Neural cell (in vitro differentiated cells): ENCODE data around the gene CCDC81. TPM values are rescaled to one million over a fixed set of nuclear protein-coding genes. Genes with fewer than 3 reads are reported as not detected.

Source experiments
- H2AFZ ChIP-seq: fragments of 200-600, 300-800 bp; sonication (generic), shearing (Covaris generic); 2 replicates; pipeline ENCODE4 v1.6.0; 2014; ENCODE audit warnings: low read depth, mild to moderate bottlenecking, antibody characterized with exemption, low read length, moderate library complexity
- H3F3A ChIP-seq: fragments of 200-600 bp; shearing (Covaris generic); 2 replicates; pipeline ENCODE4 v1.6.1; 2016; ENCODE audit warnings: mild to moderate bottlenecking, moderate library complexity, mixed read lengths, antibody characterized with exemption, low read length; ENCODE audit not compliant: insufficient read depth, poor library complexity, severe bottlenecking
- H3K27ac ChIP-seq: fragments of 200-600, 300-800 bp; sonication (generic), shearing (Covaris generic); 2 replicates; pipeline ENCODE4 v1.5.1; 2014; ENCODE audit warnings: mild to moderate bottlenecking, low read length, moderate library complexity
- H3K27me3 ChIP-seq: fragments of 300-800, 200-600 bp; sonication (generic), shearing (Covaris generic); 2 replicates; pipeline ENCODE4 v1.6.0; 2014; ENCODE audit warnings: mild to moderate bottlenecking, low read depth, low read length, moderate library complexity; ENCODE audit not compliant: insufficient read depth
- H3K36me3 ChIP-seq: fragments of 300-800, 200-600 bp; sonication (generic), shearing (Covaris generic); 2 replicates; pipeline ENCODE4 v1.5.1; 2014; ENCODE audit warnings: mild to moderate bottlenecking, antibody characterized with exemption, low read length, moderate library complexity; ENCODE audit not compliant: insufficient read depth
- H3K4me2 ChIP-seq: fragments of 300-800, 200-600 bp; sonication (generic), shearing (Covaris generic); 2 replicates; pipeline ENCODE4 v1.6.0; 2014; ENCODE audit warnings: mild to moderate bottlenecking, low read length
- H3K4me3 ChIP-seq: fragments of 300-800, 200-600 bp; sonication (generic), shearing (Covaris generic); 2 replicates; pipeline ENCODE4 v1.5.1; 2014; ENCODE audit warnings: mild to moderate bottlenecking, low read length, moderate library complexity
- H3K79me2 ChIP-seq: fragments of 200-600 bp; shearing (Covaris generic); replicated peaks from 2 replicates; pipeline ENCODE4 v1.6.0; 2014; ENCODE audit warnings: mild to moderate bottlenecking, low read length, moderate library complexity; ENCODE audit not compliant: insufficient read depth
- H3K9ac ChIP-seq: fragments of 300-800, 200-600 bp; sonication (generic), shearing (Covaris generic); 2 replicates; pipeline ENCODE4 v1.6.1; 2016; ENCODE audit warnings: mild to moderate bottlenecking, low read length, mixed read lengths
- H3K9me2 ChIP-seq: fragments of 200-600 bp; shearing (Covaris generic); 2 replicates; pipeline ENCODE4 v1.6.1; 2016; ENCODE audit warnings: mild to moderate bottlenecking, low read length, mixed read lengths; ENCODE audit not compliant: insufficient read depth
- H3K9me3 ChIP-seq: fragments of 200-600, 300-800 bp; sonication (generic), shearing (Covaris generic); 2 replicates; pipeline ENCODE4 v1.6.1; 2016; ENCODE audit warnings: mild to moderate bottlenecking, mixed run types, low read length, moderate library complexity, mixed read lengths
- H4K20me1 ChIP-seq: fragments of 200-600 bp; shearing (Covaris generic); 2 replicates; pipeline ENCODE4 v1.6.1; 2016; ENCODE audit warnings: mild to moderate bottlenecking, mixed run types; ENCODE audit not compliant: insufficient read depth
- EP300 ChIP-seq: fragments of 450-650 bp; conservative IDR thresholded peaks from 2 replicates; pipeline ENCODE4 v1.6.1; 2014; ENCODE audit warnings: antibody characterized with exemption, mild to moderate bottlenecking, moderate library complexity; ENCODE audit not compliant: poor library complexity, severe bottlenecking
- EZH2 ChIP-seq: fragments of 200-600, 300-800 bp; shearing (Covaris generic), sonication (generic); IDR thresholded peaks from 2 replicates; pipeline ENCODE4 v1.6.1; 2014; ENCODE audit warnings: antibody characterized with exemption, low read length, borderline replicate concordance, mild to moderate bottlenecking; ENCODE audit not compliant: insufficient read depth, poor library complexity, severe bottlenecking
- MXI1 ChIP-seq: fragments of 450-650 bp; conservative IDR thresholded peaks from 2 replicates; pipeline ENCODE4 v1.6.1; 2014; ENCODE audit warnings: antibody characterized with exemption, mild to moderate bottlenecking; ENCODE audit not compliant: poor library complexity, severe bottlenecking
- POLR2AphosphoS5 ChIP-seq: IDR thresholded peaks from 2 replicates; pipeline ENCODE4 v1.6.1; 2012
- RAD21 ChIP-seq: fragments of 450-650 bp; conservative IDR thresholded peaks from 2 replicates; pipeline ENCODE4 v1.6.1; 2014; ENCODE audit warnings: antibody characterized with exemption, mild to moderate bottlenecking, moderate library complexity
- SMC3 ChIP-seq: fragments of 450-650 bp; conservative IDR thresholded peaks from 2 replicates; pipeline ENCODE4 v1.6.1; 2014; ENCODE audit warnings: antibody characterized with exemption, mild to moderate bottlenecking, moderate library complexity; ENCODE audit not compliant: poor library complexity
- TAF1 ChIP-seq: IDR thresholded peaks from 2 replicates; pipeline ENCODE4 v1.6.1; 2012; ENCODE audit warnings: low read depth
- polyA plus RNA-seq: library from polyadenylated mRNA; depleted of rRNA; stranded (reverse); fragments of >200 nt; gene quantifications from 2 replicates; pipeline ENCODE4 v1.2.3, GENCODE V29; 2014
- TF ChIP-seq, protein P1 (sequence below): IDR thresholded peaks from 2 replicates; pipeline ENCODE4 v1.6.1; 2012; ENCODE audit warnings: borderline replicate concordance
- TF ChIP-seq, protein P2 (sequence below): fragments of 450-650 bp; IDR thresholded peaks from 2 replicates; pipeline ENCODE4 v1.5.1; 2014; ENCODE audit warnings: antibody characterized with exemption, mild to moderate bottlenecking, moderate library complexity; ENCODE audit not compliant: poor library complexity, severe bottlenecking

CCDC81 gene
- polyA plus RNA-seq, 1 donor from 2014 or later, result 2.5 TPM

DNA sequence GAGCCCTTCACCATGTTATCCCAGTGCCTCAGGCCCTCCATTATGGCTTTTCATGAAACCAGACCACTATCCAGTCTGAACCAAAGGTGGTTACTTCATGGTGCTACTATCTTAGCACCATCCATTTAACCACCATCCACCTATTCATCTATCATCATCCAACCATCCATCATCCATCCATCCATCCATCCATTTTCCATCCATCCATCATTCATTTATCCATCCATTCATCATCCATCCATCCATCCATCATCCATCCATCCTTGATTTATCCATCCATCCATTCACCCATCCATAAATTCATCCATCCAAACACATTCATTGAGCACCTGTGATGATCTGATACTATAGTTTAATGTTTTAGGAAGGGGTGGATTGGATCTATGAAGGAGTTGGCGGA is 93.5 kb downstream of the CCDC81 start:
- Histone ChIP-seq H4K20me1 (no peaks in the 10 kb centered on the region), H3K9me3 (no peaks in the 10 kb centered on the region), H3K27ac (no peak overlapping the region), H3K9ac (no peak overlapping the region), H3K36me3 (no peaks in the 10 kb centered on the region), H3F3A (no peaks in the 10 kb centered on the region), H3K9me2 (no peaks in the 10 kb centered on the region), H3K4me2 (no peak overlapping the region), H3K27me3 (no peaks in the 10 kb centered on the region), H3K79me2 (no peaks in the 10 kb centered on the region), H3K4me3 (no peak overlapping the region), H2AFZ (no peak overlapping the region)
- TF ChIP-seq SMC3 (no peak), TAF1 (no peak), POLR2AphosphoS5 (no peak), EP300 (no peak), MXI1 (no peak), EZH2 (no peak), RAD21 (no peak)
- TF ChIP-seq, protein P1, sequence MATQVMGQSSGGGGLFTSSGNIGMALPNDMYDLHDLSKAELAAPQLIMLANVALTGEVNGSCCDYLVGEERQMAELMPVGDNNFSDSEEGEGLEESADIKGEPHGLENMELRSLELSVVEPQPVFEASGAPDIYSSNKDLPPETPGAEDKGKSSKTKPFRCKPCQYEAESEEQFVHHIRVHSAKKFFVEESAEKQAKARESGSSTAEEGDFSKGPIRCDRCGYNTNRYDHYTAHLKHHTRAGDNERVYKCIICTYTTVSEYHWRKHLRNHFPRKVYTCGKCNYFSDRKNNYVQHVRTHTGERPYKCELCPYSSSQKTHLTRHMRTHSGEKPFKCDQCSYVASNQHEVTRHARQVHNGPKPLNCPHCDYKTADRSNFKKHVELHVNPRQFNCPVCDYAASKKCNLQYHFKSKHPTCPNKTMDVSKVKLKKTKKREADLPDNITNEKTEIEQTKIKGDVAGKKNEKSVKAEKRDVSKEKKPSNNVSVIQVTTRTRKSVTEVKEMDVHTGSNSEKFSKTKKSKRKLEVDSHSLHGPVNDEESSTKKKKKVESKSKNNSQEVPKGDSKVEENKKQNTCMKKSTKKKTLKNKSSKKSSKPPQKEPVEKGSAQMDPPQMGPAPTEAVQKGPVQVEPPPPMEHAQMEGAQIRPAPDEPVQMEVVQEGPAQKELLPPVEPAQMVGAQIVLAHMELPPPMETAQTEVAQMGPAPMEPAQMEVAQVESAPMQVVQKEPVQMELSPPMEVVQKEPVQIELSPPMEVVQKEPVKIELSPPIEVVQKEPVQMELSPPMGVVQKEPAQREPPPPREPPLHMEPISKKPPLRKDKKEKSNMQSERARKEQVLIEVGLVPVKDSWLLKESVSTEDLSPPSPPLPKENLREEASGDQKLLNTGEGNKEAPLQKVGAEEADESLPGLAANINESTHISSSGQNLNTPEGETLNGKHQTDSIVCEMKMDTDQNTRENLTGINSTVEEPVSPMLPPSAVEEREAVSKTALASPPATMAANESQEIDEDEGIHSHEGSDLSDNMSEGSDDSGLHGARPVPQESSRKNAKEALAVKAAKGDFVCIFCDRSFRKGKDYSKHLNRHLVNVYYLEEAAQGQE, result no peak
- TF ChIP-seq, protein P2, sequence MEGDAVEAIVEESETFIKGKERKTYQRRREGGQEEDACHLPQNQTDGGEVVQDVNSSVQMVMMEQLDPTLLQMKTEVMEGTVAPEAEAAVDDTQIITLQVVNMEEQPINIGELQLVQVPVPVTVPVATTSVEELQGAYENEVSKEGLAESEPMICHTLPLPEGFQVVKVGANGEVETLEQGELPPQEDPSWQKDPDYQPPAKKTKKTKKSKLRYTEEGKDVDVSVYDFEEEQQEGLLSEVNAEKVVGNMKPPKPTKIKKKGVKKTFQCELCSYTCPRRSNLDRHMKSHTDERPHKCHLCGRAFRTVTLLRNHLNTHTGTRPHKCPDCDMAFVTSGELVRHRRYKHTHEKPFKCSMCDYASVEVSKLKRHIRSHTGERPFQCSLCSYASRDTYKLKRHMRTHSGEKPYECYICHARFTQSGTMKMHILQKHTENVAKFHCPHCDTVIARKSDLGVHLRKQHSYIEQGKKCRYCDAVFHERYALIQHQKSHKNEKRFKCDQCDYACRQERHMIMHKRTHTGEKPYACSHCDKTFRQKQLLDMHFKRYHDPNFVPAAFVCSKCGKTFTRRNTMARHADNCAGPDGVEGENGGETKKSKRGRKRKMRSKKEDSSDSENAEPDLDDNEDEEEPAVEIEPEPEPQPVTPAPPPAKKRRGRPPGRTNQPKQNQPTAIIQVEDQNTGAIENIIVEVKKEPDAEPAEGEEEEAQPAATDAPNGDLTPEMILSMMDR, result no peak

DNA sequence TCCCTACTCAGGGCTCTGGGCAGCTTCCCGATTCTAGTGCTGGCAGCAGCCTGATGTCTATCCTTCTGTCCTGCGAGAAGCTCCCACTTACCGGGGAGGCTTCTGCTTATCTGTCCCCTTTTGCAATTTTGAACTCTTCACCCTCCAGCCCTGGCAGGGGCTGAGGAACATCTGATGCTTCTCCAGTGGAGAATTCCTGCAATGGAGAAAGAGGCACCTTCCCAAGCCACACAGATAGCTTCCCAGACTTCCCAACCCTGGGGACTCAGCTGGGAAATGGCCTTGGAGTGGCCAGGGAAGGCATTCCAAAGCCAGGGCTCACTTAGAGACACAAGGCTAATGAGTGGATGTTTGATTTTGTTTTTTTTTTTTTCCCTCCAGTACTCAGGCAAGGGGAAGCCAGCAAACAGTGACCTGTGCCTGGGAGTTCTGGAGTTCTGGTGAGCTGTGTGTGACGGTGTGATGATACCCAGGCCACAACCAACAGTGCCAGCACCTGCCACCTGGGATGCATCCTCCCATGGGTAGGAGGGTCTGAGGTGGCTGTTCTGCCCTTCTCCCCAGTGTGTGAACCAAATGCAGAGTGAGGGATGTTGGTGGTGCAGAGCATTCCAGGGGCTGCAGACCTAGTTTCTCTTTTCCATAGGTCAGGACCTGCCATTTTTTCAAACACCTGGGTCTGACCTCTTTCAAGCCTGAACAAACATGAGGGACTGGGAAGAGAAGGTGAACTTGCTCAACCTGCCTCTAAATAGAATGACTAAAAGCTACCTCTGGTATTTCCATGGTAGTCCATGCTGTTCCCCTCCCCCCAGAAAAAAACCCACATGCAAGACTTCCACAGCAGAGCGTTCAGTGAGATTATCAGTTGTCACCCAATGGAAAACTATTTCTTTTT is 95.1 kb downstream of the CCDC81 start:
- no peaks in the 10 kb centered on the region for H3K27me3 ChIP-seq
- H3K9me2 ChIP-seq, result no peaks in the 10 kb centered on the region
- H2AFZ ChIP-seq, result no peak overlapping the region
- H4K20me1 ChIP-seq, result no peaks in the 10 kb centered on the region
- no peak overlapping the region for H3K4me3 ChIP-seq
- no peaks in the 10 kb centered on the region for H3K9me3 ChIP-seq
- H3F3A ChIP-seq, result no peaks in the 10 kb centered on the region
- no peak overlapping the region for H3K27ac ChIP-seq
- H3K36me3 ChIP-seq, result no peaks in the 10 kb centered on the region
- H3K4me2 ChIP-seq, result no peak overlapping the region
- TF ChIP-seq SMC3 (no peak), POLR2AphosphoS5 (no peak), EZH2 (no peak), TAF1 (no peak), EP300 (no peak), RAD21 (no peak), MXI1 (no peak)
- TF ChIP-seq, protein P2, result no peak
- TF ChIP-seq, protein P1, result no peak
- H3K79me2 ChIP-seq, result no peaks in the 10 kb centered on the region
- no peak overlapping the region for H3K9ac ChIP-seq
